Measurements from ENCODE around the gene C6orf132. TPM values are rescaled to one million over a fixed set of nuclear protein-coding genes. Genes with fewer than 3 reads are reported as not detected.

Gene C6orf132
- total RNA-seq, 1 experiment from 2014 or later: 49.8 TPM

- no peak overlapping the region for H3K4me3 ChIP-seq
- H3K9me2 ChIP-seq (ENCODE audit: insufficient read depth): no peaks in the 10 kb centered on the region
- peaks cover 75% of the 10 kb centered on the region for H3K4me1 ChIP-seq (replicated peaks; ENCODE audit: insufficient read depth)
- no peaks in the 10 kb centered on the region for H3K36me3 ChIP-seq (ENCODE audit: low read depth)
- intact Hi-C loops (cut with micrococcal nuclease; ENCODE audit: unreplicated experiment): no loop called here
- no peak overlapping the region for H3K4me2 ChIP-seq
- no peaks in the 10 kb centered on the region for H3K27me3 ChIP-seq (ENCODE audit: insufficient read depth, low read depth)
- ChIA-PET POLR2A (ENCODE audit: unreplicated experiment) (no interaction called here), CTCF (interaction anchor here (0.6 kb wide), 1 partner anchor 54 kb away, joined by 3 read pairs; no protein-coding TSS in a partner anchor)
- no peaks in the 10 kb centered on the region for H3K9me3 ChIP-seq (ENCODE audit: insufficient read depth, low read depth)
- TF ChIP-seq, protein P1, sequence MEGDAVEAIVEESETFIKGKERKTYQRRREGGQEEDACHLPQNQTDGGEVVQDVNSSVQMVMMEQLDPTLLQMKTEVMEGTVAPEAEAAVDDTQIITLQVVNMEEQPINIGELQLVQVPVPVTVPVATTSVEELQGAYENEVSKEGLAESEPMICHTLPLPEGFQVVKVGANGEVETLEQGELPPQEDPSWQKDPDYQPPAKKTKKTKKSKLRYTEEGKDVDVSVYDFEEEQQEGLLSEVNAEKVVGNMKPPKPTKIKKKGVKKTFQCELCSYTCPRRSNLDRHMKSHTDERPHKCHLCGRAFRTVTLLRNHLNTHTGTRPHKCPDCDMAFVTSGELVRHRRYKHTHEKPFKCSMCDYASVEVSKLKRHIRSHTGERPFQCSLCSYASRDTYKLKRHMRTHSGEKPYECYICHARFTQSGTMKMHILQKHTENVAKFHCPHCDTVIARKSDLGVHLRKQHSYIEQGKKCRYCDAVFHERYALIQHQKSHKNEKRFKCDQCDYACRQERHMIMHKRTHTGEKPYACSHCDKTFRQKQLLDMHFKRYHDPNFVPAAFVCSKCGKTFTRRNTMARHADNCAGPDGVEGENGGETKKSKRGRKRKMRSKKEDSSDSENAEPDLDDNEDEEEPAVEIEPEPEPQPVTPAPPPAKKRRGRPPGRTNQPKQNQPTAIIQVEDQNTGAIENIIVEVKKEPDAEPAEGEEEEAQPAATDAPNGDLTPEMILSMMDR (conservative IDR thresholded peaks at IDR 0.05): no peak
- TF ChIP-seq EZH2 (IDR thresholded peaks at IDR 0.05; ENCODE audit: low read depth): no peak
- peaks cover 43% of the 10 kb centered on the region for H3F3A ChIP-seq (ENCODE audit: insufficient read depth, low read depth)
- no peaks in the 10 kb centered on the region for H3K79me2 ChIP-seq (ENCODE audit: low read depth)
- no peaks in the 10 kb centered on the region for H4K20me1 ChIP-seq (ENCODE audit: insufficient read depth)
- BruUV-seq (replicated peaks): no TSS peak
- no peak overlapping the region for H2AFZ ChIP-seq
- no peak overlapping the region for H3K27ac ChIP-seq
- no peak for DNase-seq
These were observed 46.5 kb downstream of the C6orf132 start for GRCh38 chr6:42095776-42096541.

- ChIA-PET POLR2A (ENCODE audit: unreplicated experiment) (interaction anchor here (0.6 kb wide), 1 partner anchor 45 kb away, joined by 6 read pairs; no protein-coding TSS in a partner anchor), CTCF (no interaction called here)
- Histone ChIP-seq H3K9me3 (ENCODE audit: insufficient read depth, low read depth) (no peaks in the 10 kb centered on the region), H3K4me2 (no peak overlapping the region; the same call in 1 of the 2 replicates), H3K4me1 (replicated peaks; ENCODE audit: insufficient read depth) (peaks cover 67% of the 10 kb centered on the region), H3K27ac (no peak overlapping the region), H4K20me1 (ENCODE audit: insufficient read depth) (no peaks in the 10 kb centered on the region), H3K9me2 (ENCODE audit: insufficient read depth) (no peaks in the 10 kb centered on the region), H3K27me3 (ENCODE audit: insufficient read depth, low read depth) (no peaks in the 10 kb centered on the region), H2AFZ (no peak overlapping the region), H3K79me2 (ENCODE audit: low read depth) (no peaks in the 10 kb centered on the region), H3K4me3 (no peak overlapping the region), H3K36me3 (ENCODE audit: low read depth) (no peaks in the 10 kb centered on the region), H3F3A (ENCODE audit: insufficient read depth, low read depth) (peaks cover 37% of the 10 kb centered on the region)
- DNase-seq: peak in 1 of 2 experiments; percentile 60
- TF ChIP-seq, protein P1 (conservative IDR thresholded peaks at IDR 0.05): no peak
- no peak for TF ChIP-seq EZH2 (IDR thresholded peaks at IDR 0.05; ENCODE audit: low read depth)
- no TSS peak for BruUV-seq (replicated peaks)
- intact Hi-C loops (cut with micrococcal nuclease; ENCODE audit: unreplicated experiment): no loop called here
These were observed 47.3 kb downstream of the C6orf132 start for GRCh38 chr6:42095094-42095493.

- peak; percentile 50 to 55 for DNase-seq
- ChIA-PET POLR2A (ENCODE audit: unreplicated experiment) (interaction anchor here (0.5 to 0.7 kb wide), 2 partner anchors 41 to 126 kb away, joined by 4 to 5 read pairs; no protein-coding TSS in a partner anchor), CTCF (no interaction called here)
- peaks cover 33% of the 10 kb centered on the region; the same call in 1 of the 2 replicates for H3F3A ChIP-seq (ENCODE audit: insufficient read depth, low read depth)
- H3K4me3 ChIP-seq: no peak overlapping the region
- no peak for TF ChIP-seq EZH2 (IDR thresholded peaks at IDR 0.05; ENCODE audit: low read depth)
- TF ChIP-seq, protein P1 (conservative IDR thresholded peaks at IDR 0.05): no peak
- no peaks in the 10 kb centered on the region for H3K36me3 ChIP-seq (ENCODE audit: low read depth)
- no peak overlapping the region for H2AFZ ChIP-seq
- intact Hi-C loops (cut with micrococcal nuclease; ENCODE audit: unreplicated experiment): no loop called here
- H3K4me2 ChIP-seq: no peak overlapping the region
- H3K27ac ChIP-seq: no peak overlapping the region
- H3K27me3 ChIP-seq (ENCODE audit: insufficient read depth, low read depth): no peaks in the 10 kb centered on the region
- no peaks in the 10 kb centered on the region for H3K79me2 ChIP-seq (ENCODE audit: low read depth)
- H3K9me2 ChIP-seq (ENCODE audit: insufficient read depth): no peaks in the 10 kb centered on the region
- peaks cover 57% of the 10 kb centered on the region for H3K4me1 ChIP-seq (replicated peaks; ENCODE audit: insufficient read depth)
- H4K20me1 ChIP-seq (ENCODE audit: insufficient read depth): no peaks in the 10 kb centered on the region
- BruUV-seq (replicated peaks): no TSS peak
- no peaks in the 10 kb centered on the region for H3K9me3 ChIP-seq (ENCODE audit: insufficient read depth, low read depth)
These were observed 48.7 kb downstream of the C6orf132 start for GRCh38 chr6:42093582-42094329.

Measured in PC-9 (cell line).